Breast epithelium (tissue), 4 donors: ENCODE measurements around the gene VPS72. TPM values are rescaled to one million over a fixed set of nuclear protein-coding genes. Genes with fewer than 3 reads are reported as not detected.
A peak's percentile ranks its signal among the peaks of the same experiment; 100 is the strongest.

ENCODE experiments used
- DNase-seq, 2 donors: peaks; one replicate each; pipeline ENCODE4 v3.0.0-alpha.2; 2019; ENCODE audit warnings: low spot score in 2 of 2
- H3K27ac ChIP-seq, 2 donors: fragments of 200-600 bp; sonication (generic) in 1 of 2; one replicate each; pipeline ENCODE4 v1.5.1; 2016 to 2019; ENCODE audit warnings: mild to moderate bottlenecking in 1 of 2
- H3K27me3 ChIP-seq, 2 donors: fragments of 200-600 bp; sonication (generic) in 1 of 2; one replicate each; pipeline versions ENCODE4 v1.5.1 to v1.6.0; 2017 to 2019; ENCODE audit warnings: control low read depth in 1 of 2, mild to moderate bottlenecking in 1 of 2
- H3K36me3 ChIP-seq: fragments of 200-600 bp; one replicate; pipeline ENCODE4 v1.5.1; 2019
- H3K4me1 ChIP-seq, 2 donors: fragments of 200-600 bp; sonication (generic); one replicate each; pipeline ENCODE4 v1.5.1; 2016 to 2019; ENCODE audit warnings: control low read depth in 1 of 2
- H3K4me3 ChIP-seq, 3 donors: fragments of 200-600 bp; sonication (generic); 1 replicate in 2 of 3; 2 replicates in 1 of 3; pipeline ENCODE4 v1.5.1; 2016 to 2019; ENCODE audit warnings: mild to moderate bottlenecking in 3 of 3, moderate library complexity in 2 of 3
- H3K9me3 ChIP-seq, 2 donors: fragments of 200-600 bp; sonication (generic) in 1 of 2; one replicate each; pipeline ENCODE4 v1.5.1; 2016 to 2019; ENCODE audit warnings: control low read depth in 1 of 2
- CTCF ChIP-seq, 3 donors: fragments of 450-650 bp; IDR thresholded peaks; one replicate each; pipeline ENCODE4 v1.5.1; 2016 to 2017; ENCODE audit warnings: antibody characterized with exemption in 3 of 3, mild to moderate bottlenecking in 3 of 3, moderate library complexity in 3 of 3
- POLR2A ChIP-seq: fragments of 450-650 bp; IDR thresholded peaks from one replicate; pipeline ENCODE4 v1.6.1; 2016; ENCODE audit warnings: antibody characterized with exemption, mild to moderate bottlenecking, moderate library complexity
- POLR2AphosphoS5 ChIP-seq, 3 donors: sonication (generic); formaldehyde crosslinking; IDR thresholded peaks; one replicate each; pipeline ENCODE4 v1.6.1; 2017; ENCODE audit warnings: antibody characterized with exemption in 3 of 3
- intact Hi-C: fragments of 100-400 bp; cut with DNase I; formaldehyde crosslinking; loops from one replicate; pipeline ENCODE4 v1.15.1; 2023; ENCODE audit warnings: low total_unique reads
- total RNA-seq, 3 donors: library from RNA; depleted of rRNA; stranded (reverse); fragments of >200 nt; gene quantifications; one replicate each; pipeline ENCODE4 v1.1.0, GENCODE V29; 2016

The VPS72 gene
- total RNA-seq, 3 donors from 2014 or later: 34.6 to 49.0 (median 34.7) TPM

GRCh38 chr1:151131701-151132334, 58.2 kb downstream of the VPS72 start:
- H3K27me3 ChIP-seq: no peaks in the 10 kb centered on the region
- DNase-seq: peak in 1 of 2 donors; percentile 26
- TF ChIP-seq POLR2AphosphoS5 (IDR thresholded peaks at IDR 0.05) (no peak), CTCF (IDR thresholded peaks at IDR 0.05) (no peak), POLR2A (no peak)
- no peaks in the 10 kb centered on the region for H3K4me1 ChIP-seq
- H3K27ac ChIP-seq: peak overlapping the region; percentile 68 to 77
- intact Hi-C loops: no loop called here
- no peaks in the 10 kb centered on the region for H3K9me3 ChIP-seq
- no peaks in the 10 kb centered on the region for H3K36me3 ChIP-seq
- H3K4me3 ChIP-seq: peak overlapping the region; percentile 34 to 71 (median 51)

DNA sequence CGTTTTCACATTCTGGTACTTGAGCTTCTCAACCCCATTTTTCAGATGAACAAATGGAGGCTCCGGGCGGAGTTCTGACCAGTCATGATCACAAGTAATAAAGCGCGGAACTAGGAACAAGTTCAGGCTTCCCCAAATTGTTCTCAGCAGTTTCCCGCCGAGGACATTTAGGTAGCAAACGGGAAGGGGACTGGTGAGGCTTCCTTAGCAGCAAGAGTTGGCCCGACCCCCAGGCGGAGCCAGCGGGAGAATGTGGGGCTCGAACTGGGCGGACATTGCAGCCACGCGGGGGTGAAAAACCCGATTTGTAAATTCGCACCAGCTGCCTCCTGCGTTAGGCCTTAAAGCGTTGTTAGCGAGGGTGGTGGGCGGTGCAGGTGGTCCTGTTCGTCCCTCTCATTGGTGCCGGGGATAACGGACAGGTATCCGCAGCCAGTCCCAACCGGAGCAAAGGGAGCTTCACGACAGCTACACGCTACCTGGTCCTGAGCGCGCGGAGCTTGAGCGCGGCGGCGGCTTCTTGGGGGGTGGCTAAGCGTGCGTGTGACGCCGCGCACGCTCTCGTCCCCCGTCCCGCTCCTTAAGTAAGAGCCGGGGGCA, 58.9 kb downstream of the VPS72 start:
- peak overlapping the region; percentile 68 to 77 for H3K27ac ChIP-seq
- H3K9me3 ChIP-seq: no peaks in the 10 kb centered on the region
- no peaks in the 10 kb centered on the region for H3K4me1 ChIP-seq
- H3K27me3 ChIP-seq: no peaks in the 10 kb centered on the region
- TF ChIP-seq POLR2A (peak; percentile 25), CTCF (IDR thresholded peaks at IDR 0.05) (no peak), POLR2AphosphoS5 (IDR thresholded peaks at IDR 0.05) (peak in 2 of 3 donors; percentile 35 to 39)
- H3K4me3 ChIP-seq: peak overlapping the region; percentile 34 to 71 (median 51)
- H3K36me3 ChIP-seq: no peaks in the 10 kb centered on the region
- peak; percentile 83 to 85 for DNase-seq
- intact Hi-C loops: no loop called here

GRCh38 chr1:151128800-151129199, 61.2 kb downstream of the VPS72 start:
- Histone ChIP-seq H3K4me3 (no peak overlapping the region), H3K4me1 (no peaks in the 10 kb centered on the region), H3K27ac (no peak overlapping the region), H3K27me3 (no peaks in the 10 kb centered on the region), H3K36me3 (no peaks in the 10 kb centered on the region), H3K9me3 (no peaks in the 10 kb centered on the region)
- intact Hi-C loops: no loop called here
- no peak for TF ChIP-seq POLR2A
- TF ChIP-seq POLR2AphosphoS5 (IDR thresholded peaks at IDR 0.05): no peak
- no peak for TF ChIP-seq CTCF (IDR thresholded peaks at IDR 0.05)
- no peak for DNase-seq

Other genes starting within 250 kb of the VPS72 start
- 100 to 1,000 TPM; 121 to 131 (median 128) TPM for gene CERS2, start 215.4 kb downstream of the VPS72 start, total RNA-seq
- 10 to 100 TPM in 1 of 3 donors, 1 to 10 TPM in 1, not detected in 1; 3.6 to 13.0 TPM for gene ANXA9, start 207.9 kb downstream of the VPS72 start, total RNA-seq
- 10 to 100 TPM; 26.2 to 33.5 (median 26.5) TPM for gene MINDY1, start 183.3 kb downstream of the VPS72 start, total RNA-seq
- 10 to 100 TPM; 21.6 to 34.1 (median 32.8) TPM for gene PRUNE1, start 181.7 kb downstream of the VPS72 start, total RNA-seq
- gene BNIPL, start 153.6 kb downstream of the VPS72 start, total RNA-seq: 10 to 100 TPM in 2 of 3 donors, under 1 TPM in 1; 0.16 to 47.1 (median 17.0) TPM
- 1 to 10 TPM; 4.6 to 8.3 (median 7.6) TPM for gene C1orf56, start 142.4 kb downstream of the VPS72 start, total RNA-seq
- 100 to 1,000 TPM in 1 of 3 donors, 10 to 100 TPM in 2; 49.4 to 130 (median 85.9) TPM for gene CDC42SE1, start 130.6 kb downstream of the VPS72 start, total RNA-seq
- 1 to 10 TPM in 2 of 3 donors, under 1 TPM in 1; 0.16 to 1.9 (median 1.3) TPM for gene MLLT11, start 129.8 kb downstream of the VPS72 start, total RNA-seq
- 10 to 100 TPM; 19.5 to 32.0 (median 20.6) TPM for gene GABPB2, start 119.4 kb downstream of the VPS72 start, total RNA-seq
- gene SEMA6C, start 43.6 kb downstream of the VPS72 start, total RNA-seq: 1 to 10 TPM; 2.9 to 6.4 (median 5.2) TPM
- gene TNFAIP8L2, start 33.5 kb downstream of the VPS72 start, total RNA-seq: 1 to 10 TPM; 5.6 to 6.9 (median 5.7) TPM
- 10 to 100 TPM; 11.7 to 17.0 (median 14.8) TPM for gene LYSMD1, start 24.3 kb downstream of the VPS72 start, total RNA-seq
- 10 to 100 TPM; 14.9 to 23.8 (median 23.6) TPM for gene SCNM1, start 24.1 kb downstream of the VPS72 start, total RNA-seq
- under 1 TPM in 1 of 3 donors, not detected in 2; 0.73 TPM for gene TMOD4, start 14.2 kb downstream of the VPS72 start, total RNA-seq
- 10 to 100 TPM; 38.1 to 87.2 (median 61.6) TPM for gene PIP5K1A, start 8.4 kb upstream of the VPS72 start, total RNA-seq
- 100 to 1,000 TPM; 108 to 188 (median 140) TPM for gene PSMD4, start 64.5 kb upstream of the VPS72 start, total RNA-seq
- 10 to 100 TPM; 20.6 to 31.6 (median 25.9) TPM for gene ZNF687, start 92.1 kb upstream of the VPS72 start, total RNA-seq
- 10 to 100 TPM; 59.2 to 91.8 (median 69.8) TPM for gene PI4KB, start 137.2 kb upstream of the VPS72 start, total RNA-seq
- 10 to 100 TPM; 17.9 to 34.5 (median 25.9) TPM for gene RFX5, start 157.1 kb upstream of the VPS72 start, total RNA-seq
- 100 to 1,000 TPM in 2 of 3 donors, 10 to 100 TPM in 1; 63.6 to 148 (median 123) TPM for gene SELENBP1, start 182.5 kb upstream of the VPS72 start, total RNA-seq
- gene PSMB4, start 209.4 kb upstream of the VPS72 start, total RNA-seq: 100 to 1,000 TPM; 234 to 270 (median 254) TPM